Glutamatergic neuron (in vitro differentiated cells): ENCODE measurements around the gene VPS16. TPM values are rescaled to one million over a fixed set of nuclear protein-coding genes. Genes with fewer than 3 reads are reported as not detected.
"Not testable (repeated sequence)": the region's sequence is repeated elsewhere in the genome, so short reads cannot be mapped to it uniquely, and the experiment has no call there.

Experiments used
- DNase-seq: peaks from one replicate; pipeline ENCODE4 v3.0.0; 2022
- H3K27ac Mint-ChIP-seq: one replicate; pipeline ENCODE4 v1.8.0; 2020; ENCODE audit warnings: mild to moderate bottlenecking, mixed read lengths, inconsistent platforms; ENCODE audit not compliant: unreplicated experiment
- H3K27me3 Mint-ChIP-seq: one replicate; pipeline ENCODE4 v1.8.0; 2020; ENCODE audit warnings: mild to moderate bottlenecking, moderate library complexity, mixed read lengths, inconsistent platforms; ENCODE audit not compliant: unreplicated experiment
- H3K36me3 Mint-ChIP-seq: one replicate; pipeline ENCODE4 v1.8.0; 2020; ENCODE audit warnings: mild to moderate bottlenecking, mixed read lengths, inconsistent platforms; ENCODE audit not compliant: unreplicated experiment
- H3K4me1 Mint-ChIP-seq: one replicate; pipeline ENCODE4 v1.8.0; 2020; ENCODE audit warnings: mild to moderate bottlenecking, low read depth, mixed read lengths, inconsistent platforms; ENCODE audit not compliant: unreplicated experiment
- H3K4me3 Mint-ChIP-seq: one replicate; pipeline ENCODE4 v1.8.0; 2020; ENCODE audit warnings: mild to moderate bottlenecking, mixed read lengths, inconsistent platforms; ENCODE audit not compliant: unreplicated experiment
- H3K9me3 Mint-ChIP-seq: one replicate; pipeline ENCODE4 v1.8.0; 2020; ENCODE audit warnings: mild to moderate bottlenecking, moderate library complexity, mixed read lengths, inconsistent platforms; ENCODE audit not compliant: unreplicated experiment
- CTCF ChIP-seq: fragments of 200-600 bp; sonication (generic); IDR thresholded peaks from one replicate; pipeline ENCODE4 v1.5.0; 2021; ENCODE audit not compliant: partially characterized antibody, unreplicated experiment
- total RNA-seq: library from RNA; stranded (reverse); fragmentation: NEBNext Ultra II Directional; extraction: Animal tissue kit (Norgen Biotek cat#: 25700); gene quantifications from one replicate; pipeline ENCODE4 v1.2.1, GENCODE V29; 2021; ENCODE audit not compliant: unreplicated experiment

VPS16 gene
- total RNA-seq, 1 donor from 2014 or later, result 46.3 TPM

DNA sequence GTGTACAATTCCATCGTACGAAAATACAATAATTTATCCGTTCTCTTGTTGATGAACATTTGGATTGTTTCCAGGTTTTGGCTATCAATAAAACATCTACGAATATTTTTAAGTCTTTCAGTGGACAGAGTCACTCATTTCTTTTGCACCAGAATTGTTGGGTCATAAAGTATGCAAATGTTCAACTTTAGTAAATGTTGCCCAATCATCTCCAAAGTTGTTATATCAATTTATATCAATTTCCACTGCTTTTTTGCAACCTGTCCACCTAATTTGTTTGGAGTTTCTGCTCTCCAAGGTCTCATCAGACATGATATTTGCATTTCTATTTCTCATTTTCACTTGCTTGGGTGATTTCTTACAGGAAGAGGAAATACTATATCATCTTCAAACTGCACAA, 13.9 kb upstream of the VPS16 start:
- no peaks in the 10 kb centered on the region for H3K4me1 Mint-ChIP-seq

GRCh38 chr20:2829376-2829775, 11.2 kb upstream of the VPS16 start:
- Mint-ChIP-seq H3K4me1 (no peaks in the 10 kb centered on the region), H3K36me3 (no peaks in the 10 kb centered on the region), H3K4me3 (no peak overlapping the region), H3K27me3 (peaks cover 1% of the 10 kb centered on the region), H3K9me3 (no peaks in the 10 kb centered on the region), H3K27ac (no peak overlapping the region)
- no peak for DNase-seq
- TF ChIP-seq CTCF, result no peak

More for the DNA sequence above, 13.9 kb upstream of the VPS16 start:
- Mint-ChIP-seq H3K36me3 (no peaks in the 10 kb centered on the region), H3K27ac (no peak overlapping the region), H3K9me3 (peaks cover 2% of the 10 kb centered on the region), H3K4me3 (no peak overlapping the region), H3K27me3 (peaks cover 4% of the 10 kb centered on the region)
- no peak for DNase-seq
- TF ChIP-seq CTCF, result no peak

DNA sequence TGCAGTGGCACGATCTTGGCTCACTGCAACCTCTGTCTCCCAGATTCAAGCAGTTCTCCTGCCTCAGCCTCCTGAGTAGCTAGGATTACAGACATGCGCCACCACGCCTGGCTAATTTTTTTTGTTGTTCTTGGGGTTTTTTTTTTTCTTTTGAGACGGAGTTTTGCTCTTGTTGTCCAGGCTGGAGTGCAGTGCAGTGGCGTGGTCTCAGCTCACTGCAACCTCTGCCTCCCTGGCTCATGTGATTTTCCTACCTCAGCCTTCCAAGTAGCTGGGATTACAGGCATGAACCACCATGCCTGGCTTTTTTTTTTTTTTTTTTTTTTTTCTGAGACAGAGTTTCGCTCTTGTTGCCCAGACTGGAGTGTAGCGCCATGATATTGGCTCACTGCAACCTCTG, 9.3 kb upstream of the VPS16 start:
- H3K27me3 Mint-ChIP-seq, H3K36me3 Mint-ChIP-seq, H3K4me1 Mint-ChIP-seq: not testable (repeated sequence)

GRCh38 chr20:2833761-2834160, 6.8 kb upstream of the VPS16 start:
- H3K27ac Mint-ChIP-seq, result no peak overlapping the region
- DNase-seq, result no peak
- peaks cover 10% of the 10 kb centered on the region for H3K36me3 Mint-ChIP-seq
- peaks cover 5% of the 10 kb centered on the region for H3K27me3 Mint-ChIP-seq
- H3K4me3 Mint-ChIP-seq, result no peak overlapping the region
- no peaks in the 10 kb centered on the region for H3K4me1 Mint-ChIP-seq
- TF ChIP-seq CTCF, result no peak
- no peaks in the 10 kb centered on the region for H3K9me3 Mint-ChIP-seq

More for the DNA sequence above, 9.3 kb upstream of the VPS16 start:
- H3K4me3 Mint-ChIP-seq, DNase-seq, H3K9me3 Mint-ChIP-seq, H3K27ac Mint-ChIP-seq: not testable (repeated sequence)

- H3K27ac Mint-ChIP-seq, result no peak overlapping the region
- no peaks in the 10 kb centered on the region for H3K4me1 Mint-ChIP-seq
- no peak for DNase-seq
- peaks cover 10% of the 10 kb centered on the region for H3K36me3 Mint-ChIP-seq
- peaks cover 2% of the 10 kb centered on the region for H3K9me3 Mint-ChIP-seq
- no peak for TF ChIP-seq CTCF
- H3K4me3 Mint-ChIP-seq, result no peak overlapping the region
- H3K27me3 Mint-ChIP-seq, result peaks cover 5% of the 10 kb centered on the region
Measured at GRCh38 chr20:2834401-2835110, 6.0 kb upstream of the VPS16 start.
